ENCODE measurements around the gene ALDH8A1. TPM values are rescaled to one million over a fixed set of nuclear protein-coding genes. Genes with fewer than 3 reads are reported as not detected.
A peak's percentile ranks its signal among the peaks of the same experiment; 100 is the strongest.

ALDH8A1 gene
- total and polyA plus RNA-seq, 2 of the 13 experiments (the other 11 are each of a cell fraction or from before 2014, with no cell fraction given), result 1.1 to 3.4 TPM

- no peak for FAIRE-seq
- no peak overlapping the region for H3K4me3 ChIP-seq (replicated peaks in 1 of 3; ENCODE audit: insufficient read depth in 1 of 3, low read depth in 2 of 3, low read length in 3 of 3)
Measured at GRCh38 chr6:134921721-134922261, 28.1 kb downstream of the ALDH8A1 start.

GRCh38 chr6:134921276-134921675, 28.6 kb downstream of the ALDH8A1 start:
- ChIA-PET POLR2A (no interaction called here), CTCF (ENCODE audit: low intra/inter-chr PET ratio, low total read pairs) (no interaction called here)
- no peak overlapping the region for H3K4me2 ChIP-seq (ENCODE audit: low read depth, low read length)
- no TSS peak for BruUV-seq (replicated peaks)
- no peak for FAIRE-seq
- no peaks in the 10 kb centered on the region for H3K27me3 ChIP-seq (ENCODE audit: control insufficient read depth in 1 of 2, insufficient read depth in 2 of 2, low read length in 2 of 2)
- no peak overlapping the region for H3K4me3 ChIP-seq (replicated peaks in 1 of 3; ENCODE audit: insufficient read depth in 1 of 3, low read depth in 2 of 3, low read length in 3 of 3)
- no peaks in the 10 kb centered on the region for H3K4me1 ChIP-seq (ENCODE audit: insufficient read depth, low read length)
- intact Hi-C loops (cut with micrococcal nuclease; ENCODE audit: unreplicated experiment) (no loop called here), in situ Hi-C loops (cut with HindIII; ENCODE audit: extremely low pct_ligation_motif_present, low pct_unique_long_range_greater_than_20kb) (no loop called here)
- no peaks in the 10 kb centered on the region for H4K20me1 ChIP-seq (ENCODE audit: insufficient read depth, low read length)
- no peak for DNase-seq (ENCODE audit: low spot score)
- H3K27ac ChIP-seq (ENCODE audit: extremely low read length, insufficient read depth, low read length), result no peak overlapping the region
- H3K79me2 ChIP-seq (ENCODE audit: insufficient read depth, low read length), result no peaks in the 10 kb centered on the region
- H3K36me3 ChIP-seq (replicated peaks in 1 of 2; ENCODE audit: control insufficient read depth in 1 of 2, insufficient read depth in 2 of 2, low read length in 2 of 2), result no peaks in the 10 kb centered on the region
- H2AFZ ChIP-seq (ENCODE audit: low read length), result no peak overlapping the region
- 82% methylated on average over 5 of the region's 5 CpGs for WGBS (ENCODE audit: low lambda C conversion rate)
- no peaks in the 10 kb centered on the region for H3K9me3 ChIP-seq (ENCODE audit: low read length)
- no peak for ATAC-seq
- H3K9ac ChIP-seq (ENCODE audit: insufficient read depth, low read depth, low read length), result no peak overlapping the region
- TF ChIP-seq KIAA2018 (CRISPR knock-in tag; IDR thresholded peaks at IDR 0.05; ENCODE audit: borderline replicate concordance), result no peak
- no peak for TF ChIP-seq CREB1 (IDR thresholded peaks at IDR 0.05)
- no peak for TF ChIP-seq CREB1 (CRISPR knock-in tag; IDR thresholded peaks at IDR 0.05)

More at GRCh38 chr6:134921721-134922261, 28.1 kb downstream of the ALDH8A1 start:
- no peaks in the 10 kb centered on the region for H3K36me3 ChIP-seq (replicated peaks in 1 of 2; ENCODE audit: control insufficient read depth in 1 of 2, insufficient read depth in 2 of 2, low read length in 2 of 2)
- no peaks in the 10 kb centered on the region for H3K9me3 ChIP-seq (ENCODE audit: low read length)
- H3K27me3 ChIP-seq (ENCODE audit: control insufficient read depth in 1 of 2, insufficient read depth in 2 of 2, low read length in 2 of 2), result no peaks in the 10 kb centered on the region
- POLR2A ChIA-PET, result no interaction called here
- H3K27ac ChIP-seq (ENCODE audit: extremely low read length, insufficient read depth, low read length), result no peak overlapping the region
- no peak for TF ChIP-seq HMGA1 (CRISPR knock-in tag; conservative IDR thresholded peaks at IDR 0.05)
- no peak for TF ChIP-seq ZNF501 (CRISPR knock-in tag; IDR thresholded peaks at IDR 0.05)
- no peak for TF ChIP-seq CREBL2 (CRISPR knock-in tag; IDR thresholded peaks at IDR 0.05; ENCODE audit: borderline replicate concordance)
- no peak for TF ChIP-seq THAP7 (CRISPR knock-in tag; IDR thresholded peaks at IDR 0.05)
- no peak for TF ChIP-seq PRPF4 (IDR thresholded peaks at IDR 0.05; ENCODE audit: low read depth, low read length, poor library complexity, severe bottlenecking)
- TF ChIP-seq ZNF263 (CRISPR knock-in tag; IDR thresholded peaks at IDR 0.05), result no peak
- TF ChIP-seq HNF4G (IDR thresholded peaks at IDR 0.05; ENCODE audit: borderline replicate concordance, low read depth, low read length), result no peak
- TF ChIP-seq HNF4G (CRISPR knock-in tag; IDR thresholded peaks at IDR 0.05; ENCODE audit: borderline replicate concordance, low read depth), result no peak
- no peak for TF ChIP-seq ETV5 (CRISPR knock-in tag; IDR thresholded peaks at IDR 0.05; ENCODE audit: borderline replicate concordance)
- TF ChIP-seq KAT8 (CRISPR knock-in tag; IDR thresholded peaks at IDR 0.05), result no peak
- TF ChIP-seq XRCC5 (optimal IDR thresholded peaks at IDR 0.05; ENCODE audit: low read length), result no peak
- no peak for TF ChIP-seq SNAI1 (CRISPR knock-in tag; IDR thresholded peaks at IDR 0.05; ENCODE audit: borderline replicate concordance)
- no peak for TF ChIP-seq ZNF30 (CRISPR knock-in tag; IDR thresholded peaks at IDR 0.05)
- WGBS (ENCODE audit: low lambda C conversion rate), result 71% methylated on average over 6 of the region's 6 CpGs
- BruUV-seq (replicated peaks), result no TSS peak
- no peaks in the 10 kb centered on the region for H3K4me1 ChIP-seq (ENCODE audit: insufficient read depth, low read length)
- in situ Hi-C loops (cut with HindIII; ENCODE audit: extremely low pct_ligation_motif_present, low pct_unique_long_range_greater_than_20kb) (no loop called here), intact Hi-C loops (cut with micrococcal nuclease; ENCODE audit: unreplicated experiment) (no loop called here)
- no peak overlapping the region for H3K9ac ChIP-seq (ENCODE audit: insufficient read depth, low read depth, low read length)
- CTCF ChIA-PET (ENCODE audit: low intra/inter-chr PET ratio, low total read pairs), result no interaction called here
- ATAC-seq, result peak; percentile 29; the same call in 2 of the 3 replicates
- no peak overlapping the region for H3K4me2 ChIP-seq (ENCODE audit: low read depth, low read length)
- no peaks in the 10 kb centered on the region for H4K20me1 ChIP-seq (ENCODE audit: insufficient read depth, low read length)
- no peak for DNase-seq (ENCODE audit: low spot score)
- H2AFZ ChIP-seq (ENCODE audit: low read length), result no peak overlapping the region
- H3K79me2 ChIP-seq (ENCODE audit: insufficient read depth, low read length), result no peaks in the 10 kb centered on the region

Data from HepG2 (cell line).